GM21723 (cell line): ENCODE data around the gene MCTP2.
A peak's percentile ranks its signal among the peaks of the same experiment; 100 is the strongest.

ENCODE experiments used
- ATAC-seq: cut with Tn5 transposase; IDR thresholded peaks from one replicate; pipeline ENCODE4 v1.9.1; 2021; ENCODE audit warnings: mild to moderate bottlenecking, moderate library complexity; ENCODE audit not compliant: unreplicated experiment

MCTP2 gene, protein sequence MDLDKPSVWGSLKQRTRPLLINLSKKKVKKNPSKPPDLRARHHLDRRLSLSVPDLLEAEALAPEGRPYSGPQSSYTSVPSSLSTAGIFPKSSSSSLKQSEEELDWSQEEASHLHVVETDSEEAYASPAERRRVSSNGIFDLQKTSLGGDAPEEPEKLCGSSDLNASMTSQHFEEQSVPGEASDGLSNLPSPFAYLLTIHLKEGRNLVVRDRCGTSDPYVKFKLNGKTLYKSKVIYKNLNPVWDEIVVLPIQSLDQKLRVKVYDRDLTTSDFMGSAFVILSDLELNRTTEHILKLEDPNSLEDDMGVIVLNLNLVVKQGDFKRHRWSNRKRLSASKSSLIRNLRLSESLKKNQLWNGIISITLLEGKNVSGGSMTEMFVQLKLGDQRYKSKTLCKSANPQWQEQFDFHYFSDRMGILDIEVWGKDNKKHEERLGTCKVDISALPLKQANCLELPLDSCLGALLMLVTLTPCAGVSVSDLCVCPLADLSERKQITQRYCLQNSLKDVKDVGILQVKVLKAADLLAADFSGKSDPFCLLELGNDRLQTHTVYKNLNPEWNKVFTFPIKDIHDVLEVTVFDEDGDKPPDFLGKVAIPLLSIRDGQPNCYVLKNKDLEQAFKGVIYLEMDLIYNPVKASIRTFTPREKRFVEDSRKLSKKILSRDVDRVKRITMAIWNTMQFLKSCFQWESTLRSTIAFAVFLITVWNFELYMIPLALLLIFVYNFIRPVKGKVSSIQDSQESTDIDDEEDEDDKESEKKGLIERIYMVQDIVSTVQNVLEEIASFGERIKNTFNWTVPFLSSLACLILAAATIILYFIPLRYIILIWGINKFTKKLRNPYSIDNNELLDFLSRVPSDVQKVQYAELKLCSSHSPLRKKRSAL

DNA sequence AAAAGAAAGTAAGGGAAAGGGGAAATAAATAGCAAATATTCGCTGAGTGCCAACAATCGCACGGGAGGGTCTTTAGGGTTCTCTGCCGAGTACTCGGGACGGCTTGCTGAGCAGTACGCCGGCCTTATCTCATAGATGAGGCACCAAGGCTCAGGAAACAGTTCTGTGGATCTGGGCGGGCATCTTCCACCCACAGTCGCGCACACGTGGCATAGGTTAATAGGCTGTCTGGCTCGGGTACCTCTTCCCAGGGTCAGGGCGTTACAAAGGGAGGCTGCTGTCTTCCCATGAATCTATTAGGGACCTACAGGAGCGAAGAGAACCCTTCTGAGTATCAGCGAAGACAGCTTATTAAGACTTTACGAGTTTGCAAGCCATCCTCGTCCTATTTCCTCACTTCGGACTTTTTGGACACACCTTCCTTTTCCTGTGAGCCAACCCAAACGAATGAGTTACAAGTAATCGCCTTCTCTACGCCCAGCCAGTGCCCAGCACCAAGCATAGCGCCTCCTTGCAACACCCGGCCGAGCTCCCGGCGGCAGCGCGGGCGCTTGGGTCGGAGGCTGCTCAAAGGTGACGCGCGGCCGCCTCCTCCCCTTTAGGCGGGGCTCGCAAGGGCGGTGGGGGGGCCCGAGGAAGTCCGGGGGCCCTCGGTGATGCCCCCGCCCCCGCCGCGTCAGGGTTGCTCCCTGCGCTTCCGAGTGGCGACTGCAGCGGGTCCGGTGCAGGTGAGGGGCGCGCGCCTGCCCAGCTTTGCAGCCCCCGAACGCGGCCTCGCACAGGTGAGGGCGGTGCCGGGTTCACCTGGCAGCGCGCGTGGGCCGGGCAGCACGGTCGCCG, at the start of gene MCTP2:
Gene MCTP2 (plus strand): TSS at position 679 of the 840 bp plus-strand sequence. CDS start 66,705 bp downstream, outside the sequence.
- peak; percentile 76 for ATAC-seq

DNA sequence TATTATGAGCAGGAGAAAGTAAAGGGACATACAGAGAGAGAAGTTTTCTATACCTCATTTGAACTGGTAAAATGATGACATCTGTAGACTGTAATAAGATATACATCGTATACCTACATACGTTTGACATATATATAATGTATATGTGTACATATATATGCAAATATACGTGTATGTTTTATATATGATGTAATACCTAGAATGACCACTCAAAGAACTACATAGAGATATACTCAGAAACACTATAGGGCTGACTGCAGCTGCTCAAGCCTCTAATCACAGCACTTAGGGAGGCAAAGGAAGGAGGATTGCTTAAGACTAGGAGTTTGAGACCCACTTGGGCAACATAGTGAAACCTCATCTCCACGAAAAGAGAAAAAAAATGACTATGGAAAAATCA, 48.5 kb upstream of the MCTP2 start:
- no peak for ATAC-seq

DNA sequence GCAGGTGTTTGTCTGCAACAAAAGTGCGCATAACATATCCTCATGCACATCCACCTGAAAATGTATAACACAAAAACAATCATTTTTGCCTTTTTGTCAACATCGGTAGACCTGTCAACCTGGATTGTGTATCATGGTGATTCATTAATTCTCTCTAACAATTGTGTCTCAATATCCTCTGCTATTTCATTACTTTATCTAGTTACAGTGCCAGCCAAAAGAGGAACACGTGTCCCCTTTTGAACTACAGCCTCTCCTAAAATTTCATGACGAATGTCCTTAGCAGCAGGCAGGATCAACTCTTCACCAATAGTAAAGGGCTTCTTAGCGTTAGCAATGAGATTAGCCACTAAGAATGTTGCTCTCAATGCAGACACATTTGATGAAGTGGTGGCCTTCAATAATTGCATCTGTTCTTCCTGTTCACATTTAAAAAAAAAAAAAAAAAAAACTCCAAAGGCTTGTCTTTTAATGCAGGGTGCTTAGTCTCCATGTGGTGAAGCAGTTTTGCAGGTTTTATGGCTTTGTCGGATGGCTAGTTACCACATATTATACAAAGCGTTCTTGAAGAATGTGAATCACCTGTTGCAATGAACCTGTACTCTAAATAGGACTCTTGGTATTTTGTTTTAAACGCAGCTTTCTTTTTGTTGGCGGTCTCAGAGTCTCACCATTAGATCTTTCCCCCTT, 45.7 kb upstream of the MCTP2 start:
- no peak for ATAC-seq

DNA sequence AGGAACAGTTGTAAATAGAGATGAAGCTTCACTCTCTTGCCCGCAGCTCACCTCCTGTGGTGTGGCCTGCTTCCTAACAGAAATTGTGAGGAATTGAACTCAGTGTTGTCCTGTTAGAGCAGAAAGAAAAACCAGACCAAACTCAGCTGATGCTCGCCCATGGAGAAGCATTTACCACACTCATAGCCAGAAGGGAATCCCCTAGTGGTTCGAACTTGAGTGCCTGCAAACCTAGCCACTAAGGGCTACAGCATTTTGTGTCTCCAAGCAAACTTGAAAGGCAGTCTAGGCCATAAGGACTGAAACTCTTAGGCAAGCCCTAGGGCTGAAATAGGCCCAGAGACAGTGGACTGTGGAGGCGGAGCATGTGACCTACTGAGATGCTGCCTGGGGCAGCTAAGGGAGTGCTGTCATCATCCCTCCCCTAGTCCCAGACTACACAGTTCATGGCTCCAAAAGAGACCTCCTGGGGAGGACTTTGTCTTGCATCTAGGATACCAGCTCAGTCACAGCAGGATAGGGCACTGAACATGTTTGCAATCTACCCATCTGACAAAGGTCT, 44.5 kb upstream of the MCTP2 start:
- no peak for ATAC-seq

DNA sequence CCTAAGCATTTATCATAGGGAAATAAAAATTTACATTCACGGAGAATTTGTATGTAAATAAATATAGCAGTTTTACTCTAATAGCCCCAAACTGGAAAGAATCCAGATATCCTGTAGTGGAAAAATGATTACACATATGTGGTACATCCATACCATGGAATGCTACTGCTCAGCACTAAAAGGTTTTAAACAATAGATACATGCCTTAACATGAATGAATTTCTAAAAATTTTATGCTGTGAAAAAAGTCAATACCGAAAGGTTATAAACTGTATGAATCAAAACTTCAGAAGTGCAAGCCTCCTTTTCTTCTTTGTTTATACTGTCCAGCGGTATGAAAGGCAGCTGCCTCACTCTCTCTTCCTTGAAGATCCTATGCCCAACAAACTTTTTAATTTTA, 37.5 kb upstream of the MCTP2 start:
- ATAC-seq: no peak

DNA sequence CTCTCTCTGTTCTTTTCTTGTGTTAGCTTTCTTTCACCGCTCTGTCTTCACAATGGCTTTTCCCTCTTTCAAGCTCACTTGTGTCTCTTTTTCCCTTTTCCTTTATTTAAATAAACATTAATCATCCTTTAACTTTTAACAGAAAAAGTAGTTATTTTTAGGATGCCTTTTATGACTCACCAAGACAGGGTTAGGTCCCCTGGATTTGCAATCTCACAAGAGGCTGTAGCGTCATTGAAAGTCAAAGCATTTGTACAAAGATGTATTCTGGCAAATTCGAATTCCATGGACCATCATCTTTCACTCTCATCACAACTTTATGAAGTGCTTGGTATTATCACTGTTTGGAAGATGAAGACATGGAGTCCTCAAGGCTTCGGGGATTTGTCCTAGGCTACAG, 34.8 kb upstream of the MCTP2 start:
- ATAC-seq: no peak

DNA sequence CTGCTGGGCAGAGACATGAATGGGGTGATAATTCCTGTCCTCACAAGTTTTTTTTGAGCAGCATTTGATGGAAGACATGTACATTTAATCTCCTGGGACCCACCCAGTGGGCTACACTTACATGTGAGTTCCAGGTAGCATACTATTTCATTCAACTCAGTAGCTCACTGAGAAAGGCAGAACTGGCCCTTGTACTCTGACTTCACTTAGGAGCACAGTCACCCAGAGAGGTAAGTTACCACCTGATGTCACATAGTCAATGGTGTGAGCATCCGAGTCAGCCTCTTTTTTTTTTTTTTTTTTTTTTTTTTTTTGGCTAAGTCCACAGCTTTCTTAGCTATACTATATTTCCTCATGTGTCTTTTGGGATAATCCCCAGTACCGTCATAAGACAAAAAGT, 32.7 kb upstream of the MCTP2 start:
- no peak for ATAC-seq

DNA sequence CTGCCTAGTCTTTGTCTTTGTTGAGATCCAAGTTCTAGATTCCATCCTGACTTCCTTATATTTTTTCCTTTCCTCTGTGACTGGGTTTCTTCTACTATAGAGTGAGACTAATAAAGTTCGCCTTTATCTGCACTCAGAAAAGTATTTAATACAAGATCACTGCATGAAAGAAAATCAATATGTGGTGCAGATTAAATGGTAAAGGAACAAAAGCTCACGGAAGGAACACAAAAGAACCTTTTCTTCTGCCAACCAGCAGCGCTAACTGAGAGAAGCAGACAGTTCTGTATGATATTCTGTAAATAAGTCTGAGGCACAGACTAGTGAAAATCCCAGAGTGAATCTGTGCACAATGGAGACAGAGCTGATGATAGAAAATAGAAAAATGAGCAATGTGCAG, 31.6 kb upstream of the MCTP2 start:
- ATAC-seq: no peak

DNA sequence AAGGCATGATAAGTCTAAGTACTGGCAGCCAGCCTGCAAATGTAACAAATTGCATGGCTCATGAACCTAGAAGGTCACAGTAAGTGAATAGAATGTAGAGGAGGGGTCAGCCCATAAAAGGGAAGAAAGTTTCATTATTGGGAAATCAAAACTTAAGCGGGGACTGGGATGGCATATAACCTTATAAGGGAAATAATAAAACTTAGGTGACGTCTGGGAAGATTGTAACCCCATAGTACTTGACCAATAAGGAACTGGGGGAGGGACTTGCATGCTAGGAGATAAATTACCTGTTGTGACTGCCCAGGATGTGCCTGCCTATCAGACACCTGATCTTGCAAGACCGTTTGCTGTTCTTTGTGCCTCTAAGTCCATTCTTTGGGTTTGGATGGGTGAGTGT, 28.1 kb upstream of the MCTP2 start:
- no peak for ATAC-seq

DNA sequence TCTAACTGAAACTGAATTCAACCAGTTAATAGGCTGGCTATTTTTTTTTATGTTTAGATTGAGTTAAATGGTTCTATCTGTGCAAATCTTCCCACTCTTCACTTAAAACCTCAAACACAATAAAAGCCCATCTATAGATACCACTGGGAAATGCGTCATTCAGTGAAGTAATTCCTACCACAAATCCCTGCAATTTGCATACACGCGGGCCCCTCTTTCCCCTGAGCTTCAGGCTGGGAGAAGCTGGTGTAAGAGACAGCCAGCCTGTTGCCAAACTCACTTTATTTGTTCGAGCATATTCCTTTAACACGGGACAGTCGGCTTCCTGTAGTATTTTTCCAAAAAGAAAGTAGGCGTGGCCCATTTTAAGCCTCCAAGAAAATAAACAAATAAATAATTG, 26.0 kb upstream of the MCTP2 start:
- ATAC-seq: no peak

DNA sequence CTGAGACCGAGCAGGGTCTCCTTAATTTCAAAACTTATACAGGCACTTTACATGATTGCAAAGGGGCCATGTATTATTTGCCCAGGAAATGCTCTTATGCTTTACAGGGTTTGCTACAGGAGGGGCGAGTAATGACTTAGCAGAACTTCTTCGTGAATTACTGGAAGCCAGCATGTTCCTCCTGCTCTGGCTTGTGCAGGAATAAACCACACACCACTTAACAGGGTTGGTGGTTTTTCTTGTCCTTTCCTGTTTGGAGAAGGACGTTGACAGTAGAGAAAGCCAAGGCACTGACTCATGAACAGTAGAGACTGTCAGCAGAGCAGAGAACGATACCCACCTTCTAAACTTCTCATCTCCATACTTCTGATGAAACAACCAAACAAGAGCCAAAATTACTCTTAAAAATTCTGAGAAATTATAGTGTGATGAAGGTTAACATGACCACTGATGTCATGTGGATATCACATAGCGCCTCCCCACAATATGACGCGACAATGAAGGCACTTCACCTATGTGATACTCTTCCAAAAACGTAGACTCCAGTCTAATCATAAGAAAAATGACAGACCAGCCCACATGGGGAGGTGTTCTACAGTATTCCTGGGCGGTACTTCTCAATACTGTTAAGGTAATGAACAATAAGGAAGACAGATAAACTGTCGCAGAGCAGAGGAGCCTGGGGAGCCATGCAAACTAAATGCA, 24.7 kb upstream of the MCTP2 start:
- ATAC-seq: no peak

DNA sequence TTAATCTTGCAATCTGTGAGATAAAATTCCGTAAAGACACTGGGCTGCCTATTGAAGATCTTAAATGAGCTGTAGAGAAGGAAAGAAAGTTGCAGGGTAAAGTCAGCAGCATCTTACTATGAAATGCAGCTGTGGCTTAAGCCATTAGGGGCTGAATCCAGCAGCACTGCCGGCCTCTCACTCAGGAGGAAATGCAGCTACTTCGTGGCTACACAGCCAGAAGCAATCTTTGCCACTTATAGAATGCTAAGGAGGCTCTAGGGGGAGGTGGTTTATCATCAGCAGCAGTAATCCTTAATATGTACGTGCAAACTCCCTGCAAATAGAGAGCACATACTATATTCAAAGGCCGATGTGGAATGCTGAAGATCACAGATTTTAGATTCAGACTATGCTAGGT, 19.1 kb upstream of the MCTP2 start:
- ATAC-seq: no peak

DNA sequence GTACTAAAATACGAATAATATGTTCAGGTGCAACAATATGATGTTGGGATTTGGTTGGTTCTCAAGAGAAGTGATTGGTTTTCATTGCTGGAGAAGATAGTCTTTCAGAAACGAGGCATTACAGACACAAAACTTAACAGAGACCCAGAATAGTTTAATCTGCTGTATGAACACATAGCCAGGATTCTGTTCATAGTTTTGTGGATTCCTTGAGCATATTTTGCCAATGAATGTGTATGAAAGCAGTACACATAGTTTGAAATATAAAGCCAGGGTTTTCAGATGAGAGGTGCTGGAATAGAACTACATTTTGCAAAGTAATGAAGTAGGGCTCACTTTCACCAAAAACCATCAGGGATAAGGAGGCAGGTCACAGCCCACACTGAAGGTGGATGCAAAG, 5.7 kb upstream of the MCTP2 start:
- no peak for ATAC-seq

DNA sequence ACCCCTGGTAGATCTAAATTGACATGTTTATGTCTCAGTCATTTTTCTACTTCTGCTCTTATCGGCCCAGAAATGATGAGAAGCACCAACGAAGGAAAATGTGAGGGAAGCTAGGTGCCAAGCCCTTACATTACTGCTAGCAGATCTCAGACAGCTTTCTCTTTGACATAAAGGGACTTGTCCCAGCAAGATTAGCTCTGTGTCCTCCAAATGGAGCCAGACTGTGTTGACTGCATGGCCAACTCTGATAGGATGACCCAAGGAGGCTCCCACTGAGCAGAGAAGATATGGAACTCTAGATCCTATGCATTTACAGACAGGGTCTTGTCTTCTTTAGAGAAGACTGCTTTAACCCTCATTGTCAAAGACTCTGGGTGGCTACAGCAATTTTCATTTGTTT, 2.8 kb upstream of the MCTP2 start:
- no peak for ATAC-seq

DNA sequence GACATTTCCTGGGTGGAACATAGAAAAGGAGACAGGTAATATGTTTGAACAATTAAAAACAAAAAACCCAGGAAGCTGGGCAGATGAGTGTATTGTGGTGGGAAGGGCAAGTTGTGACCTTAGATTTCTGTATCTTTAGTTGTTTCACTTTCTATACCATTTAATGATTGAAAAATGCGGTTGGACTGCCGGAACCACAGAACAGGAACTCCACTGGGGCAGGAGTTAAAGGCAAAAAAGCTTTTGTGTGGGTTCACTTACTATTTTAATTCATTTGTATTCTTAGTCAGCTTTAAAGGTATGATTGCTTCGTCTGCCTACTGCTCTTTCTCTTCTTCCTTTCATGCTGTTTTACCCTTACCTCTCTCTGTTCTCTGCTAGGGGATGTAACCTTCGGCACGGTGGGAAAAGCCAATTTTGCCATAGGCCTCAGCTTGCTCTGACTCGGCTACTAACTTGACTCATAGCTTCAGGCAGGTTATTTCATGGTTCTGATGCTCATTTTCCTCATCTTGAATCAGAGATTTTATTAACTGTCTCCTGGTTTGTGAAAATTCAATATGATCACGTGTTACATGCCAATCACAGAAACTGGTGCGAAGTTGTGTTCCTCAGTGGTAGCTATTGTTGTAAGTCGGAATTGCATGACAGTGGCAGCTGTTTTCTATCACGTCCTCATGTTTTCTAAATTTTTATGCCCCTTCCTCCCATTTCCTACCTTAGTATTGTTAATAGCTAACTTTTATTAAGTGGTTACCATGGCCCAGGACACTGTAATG, 1.6 kb upstream of the MCTP2 start:
- ATAC-seq: peak; percentile 61

DNA sequence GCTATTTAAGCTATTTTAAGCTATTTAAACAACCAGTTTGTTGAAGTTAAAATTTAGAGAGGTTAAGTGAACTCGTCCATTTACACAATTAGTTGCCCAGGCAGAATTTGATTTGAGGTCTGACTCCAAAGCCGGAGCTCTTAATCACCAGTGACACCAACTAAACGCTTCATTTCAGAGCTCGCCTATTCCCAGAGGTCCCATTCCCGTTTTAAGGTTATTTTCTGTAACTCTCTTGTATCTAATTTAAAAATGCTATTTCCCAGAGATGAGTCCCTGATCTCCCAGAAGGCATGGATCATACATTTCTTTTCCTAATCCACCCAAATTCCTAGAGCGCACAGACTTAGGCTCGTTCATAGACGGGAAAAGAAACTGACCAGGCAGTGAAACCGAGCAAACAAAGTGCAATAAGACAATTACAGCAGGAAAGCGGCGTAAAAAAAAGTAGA, 904 bp upstream of the MCTP2 start:
- ATAC-seq: no peak

DNA sequence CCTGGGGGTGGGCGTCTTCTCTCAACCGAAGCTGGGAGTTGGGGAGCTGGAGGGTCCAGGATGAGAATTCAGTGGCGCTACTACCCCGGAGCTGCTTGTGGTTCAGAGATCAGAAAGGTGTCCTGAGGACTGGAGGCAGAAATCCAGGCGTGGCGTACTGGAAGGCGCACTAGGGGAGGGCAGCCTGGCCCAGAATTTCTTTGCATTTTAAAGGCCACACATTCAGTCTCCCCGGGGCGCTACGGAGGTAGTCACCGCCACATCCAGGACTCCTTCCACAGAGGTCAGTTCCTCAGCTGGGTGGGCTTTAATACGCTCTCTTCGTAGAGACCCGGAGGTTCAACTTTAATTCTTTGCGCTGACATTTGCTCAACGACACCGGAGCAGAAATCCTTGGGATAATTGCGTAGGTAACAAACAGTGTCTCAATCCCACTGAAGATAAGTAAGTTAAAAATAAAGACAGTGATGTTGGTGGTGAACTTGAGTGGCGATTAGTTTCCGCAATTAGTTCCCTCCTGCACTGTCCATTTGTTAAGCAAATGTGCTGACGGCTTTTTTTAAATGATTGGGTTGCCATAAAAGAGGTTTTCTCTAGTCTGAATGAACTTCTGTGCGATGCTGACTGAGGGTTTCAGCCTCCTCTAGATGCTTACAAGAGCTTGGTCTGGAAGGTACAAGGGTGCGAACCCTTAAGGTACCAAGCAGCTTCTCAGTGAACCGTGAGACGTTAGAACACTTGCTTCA, 535 bp downstream of the MCTP2 start:
- ATAC-seq: peak; percentile 14

DNA sequence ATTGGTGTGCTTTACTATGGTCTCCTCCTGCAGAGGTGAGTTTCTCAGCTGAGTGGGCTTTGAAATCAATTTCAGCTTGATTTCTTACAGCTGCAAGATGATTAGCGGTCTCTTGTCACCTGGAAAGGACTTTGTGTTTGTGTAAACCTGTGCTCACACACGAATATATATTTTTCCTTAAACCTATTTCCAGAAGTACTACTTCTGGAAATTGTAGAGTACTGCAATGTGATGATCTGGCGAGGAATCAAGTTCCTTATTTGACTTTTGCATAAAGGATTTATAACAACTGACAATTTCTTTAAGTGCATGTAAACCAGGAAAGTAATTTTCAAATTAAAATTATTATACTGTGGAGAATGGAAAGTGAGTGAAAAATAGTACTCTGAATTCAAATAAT, 2.1 kb downstream of the MCTP2 start:
- ATAC-seq: no peak
